Dendritic cell treated with granulocyte-macrophage colony-stimulating factor and Interleukin-4, amounts not matched to agents 40 ng/mL and 50 ng/mL, for 4 days (primary cell): ENCODE data around the gene CLEC12A.
A peak's percentile ranks its signal among the peaks of the same experiment; 100 is the strongest.
"Not testable (repeated sequence)": the region's sequence is repeated elsewhere in the genome, so short reads cannot be mapped to it uniquely, and the experiment has no call there.

ENCODE experiments used
- H3K27ac Mint-ChIP-seq: one replicate; pipeline ENCODE4 v1.8.0; 2022; ENCODE audit warnings: mild to moderate bottlenecking, mixed read lengths
- H3K27me3 Mint-ChIP-seq: one replicate; pipeline ENCODE4 v1.8.0; 2022; ENCODE audit warnings: mild to moderate bottlenecking, mixed read lengths
- H3K36me3 Mint-ChIP-seq: one replicate; pipeline ENCODE4 v1.8.0; 2022; ENCODE audit warnings: low read depth, mixed read lengths
- H3K4me1 Mint-ChIP-seq: one replicate; pipeline ENCODE4 v1.8.0; 2022; ENCODE audit warnings: low read depth, mixed read lengths
- H3K4me3 Mint-ChIP-seq: one replicate; pipeline ENCODE4 v1.8.0; 2022; ENCODE audit warnings: mild to moderate bottlenecking, moderate library complexity, mixed read lengths
- H3K9me3 Mint-ChIP-seq: one replicate; pipeline ENCODE4 v1.8.0; 2022; ENCODE audit warnings: mixed read lengths
- intact Hi-C: fragments of 100-400 bp; cut with micrococcal nuclease; formaldehyde crosslinking; loops from one replicate; pipeline ENCODE4 v1.15.0; 2022

The CLEC12A gene

GRCh38 chr12:9947674-9948073, 23.5 kb upstream of the CLEC12A start:
- Mint-ChIP-seq H3K9me3 (no peaks in the 10 kb centered on the region), H3K27me3 (no peaks in the 10 kb centered on the region), H3K4me3 (no peak overlapping the region), H3K4me1 (peaks cover 48% of the 10 kb centered on the region), H3K27ac (peak overlapping the region; percentile 78), H3K36me3 (no peaks in the 10 kb centered on the region)
- intact Hi-C loops: no loop called here

- Mint-ChIP-seq H3K4me3 (no peak overlapping the region), H3K27me3 (no peaks in the 10 kb centered on the region), H3K27ac (peak overlapping the region; percentile 78), H3K36me3 (no peaks in the 10 kb centered on the region), H3K9me3 (no peaks in the 10 kb centered on the region), H3K4me1 (peaks cover 48% of the 10 kb centered on the region)
- intact Hi-C loops: no loop called here
These were observed 22.5 kb upstream of the CLEC12A start for GRCh38 chr12:9948606-9949296.

DNA sequence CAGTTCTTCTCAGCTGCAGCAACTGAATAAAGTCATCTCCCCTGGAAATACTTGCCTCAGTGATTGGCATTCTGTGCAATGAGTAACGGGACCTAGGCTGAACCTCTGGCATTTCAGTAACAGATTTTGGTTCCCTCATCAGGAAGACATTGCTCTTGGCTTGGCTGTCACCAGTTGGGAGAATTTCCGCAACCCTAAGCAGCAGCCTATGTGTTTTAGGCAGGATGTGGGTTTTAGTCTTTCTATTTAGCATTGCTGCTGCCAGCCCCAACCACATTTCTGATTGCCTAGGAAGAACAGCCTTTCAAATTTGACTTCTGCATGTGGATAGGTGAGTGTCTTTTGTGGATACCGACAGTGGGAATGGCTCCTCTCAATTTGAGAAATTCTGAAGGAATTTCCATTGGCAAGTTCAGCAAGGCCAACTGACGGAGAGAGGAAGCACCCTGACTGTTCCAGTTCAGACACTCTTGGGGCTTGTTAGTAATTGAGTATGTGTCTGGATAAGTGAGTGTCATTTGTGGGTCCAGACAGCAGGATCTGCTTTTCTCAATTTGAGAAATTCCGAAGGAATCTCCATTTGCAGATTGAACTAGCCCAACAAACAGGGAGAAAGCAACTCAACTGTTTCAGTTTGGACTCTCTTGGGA, 20.1 kb upstream of the CLEC12A start:
- peak overlapping the region; percentile 78 for H3K27ac Mint-ChIP-seq
- H3K4me1 Mint-ChIP-seq: peaks cover 40% of the 10 kb centered on the region
- H3K9me3 Mint-ChIP-seq: no peaks in the 10 kb centered on the region
- no peaks in the 10 kb centered on the region for H3K36me3 Mint-ChIP-seq
- intact Hi-C loops: no loop called here
- no peak overlapping the region for H3K4me3 Mint-ChIP-seq
- no peaks in the 10 kb centered on the region for H3K27me3 Mint-ChIP-seq

DNA sequence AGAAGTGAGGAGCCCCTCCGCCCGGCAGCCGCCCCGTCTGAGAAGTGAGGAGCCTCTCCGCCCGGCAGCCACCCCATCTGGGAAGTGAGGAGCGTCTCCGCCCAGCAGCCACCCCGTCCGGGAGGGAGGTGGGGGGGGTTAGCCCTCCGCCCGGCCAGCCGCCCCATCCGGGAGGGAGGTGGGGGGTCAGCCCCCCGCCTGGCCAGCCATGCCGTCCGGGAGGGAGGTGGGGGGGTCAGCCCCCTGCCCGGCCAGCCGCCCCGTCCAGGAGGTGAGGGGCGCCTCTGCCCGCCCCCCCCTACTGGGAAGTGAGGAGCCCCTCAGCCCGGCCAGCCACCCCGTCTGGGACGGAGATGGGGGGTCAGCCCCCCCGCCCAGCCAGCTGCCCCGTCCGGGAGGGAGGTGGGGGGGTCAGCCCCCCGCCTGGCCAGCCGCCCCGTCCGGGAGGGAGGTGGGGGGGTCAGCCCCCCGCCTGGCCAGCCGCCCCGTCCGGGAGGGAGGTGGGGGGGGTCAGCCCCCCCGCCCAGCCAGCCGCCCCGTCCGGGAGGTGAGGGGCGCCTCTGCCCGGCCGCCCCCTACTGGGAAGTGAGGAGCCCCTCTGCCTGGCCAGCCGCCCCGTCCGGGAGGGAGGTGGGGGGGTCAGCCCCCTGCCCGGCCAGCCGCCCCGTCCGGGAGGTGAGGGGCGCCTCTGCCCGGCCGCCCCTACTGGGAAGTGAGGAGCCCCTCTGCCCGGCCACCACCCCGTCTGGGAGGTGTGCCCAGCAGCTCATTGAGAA, 18.1 kb upstream of the CLEC12A start:
- H3K27ac Mint-ChIP-seq, H3K27me3 Mint-ChIP-seq, H3K9me3 Mint-ChIP-seq, intact Hi-C loops, H3K4me3 Mint-ChIP-seq, H3K36me3 Mint-ChIP-seq: not testable (repeated sequence)
- H3K4me1 Mint-ChIP-seq: peaks cover 41% of the 10 kb centered on the region

- Mint-ChIP-seq H3K4me1 (peaks cover 44% of the 10 kb centered on the region), H3K27me3 (no peaks in the 10 kb centered on the region), H3K36me3 (no peaks in the 10 kb centered on the region), H3K27ac (peak overlapping the region; percentile 39), H3K9me3 (no peaks in the 10 kb centered on the region), H3K4me3 (no peak overlapping the region)
- intact Hi-C loops: no loop called here
These were observed 13.4 kb upstream of the CLEC12A start for GRCh38 chr12:9957834-9958233.

GRCh38 chr12:9960590-9960989, 10.6 kb upstream of the CLEC12A start:
- H3K9me3 Mint-ChIP-seq: no peaks in the 10 kb centered on the region
- no peaks in the 10 kb centered on the region for H3K27me3 Mint-ChIP-seq
- peak overlapping the region; percentile 27 for H3K4me3 Mint-ChIP-seq
- intact Hi-C loops: no loop called here
- H3K36me3 Mint-ChIP-seq: no peaks in the 10 kb centered on the region
- peak overlapping the region; percentile 91 for H3K27ac Mint-ChIP-seq
- H3K4me1 Mint-ChIP-seq: peaks cover 43% of the 10 kb centered on the region

DNA sequence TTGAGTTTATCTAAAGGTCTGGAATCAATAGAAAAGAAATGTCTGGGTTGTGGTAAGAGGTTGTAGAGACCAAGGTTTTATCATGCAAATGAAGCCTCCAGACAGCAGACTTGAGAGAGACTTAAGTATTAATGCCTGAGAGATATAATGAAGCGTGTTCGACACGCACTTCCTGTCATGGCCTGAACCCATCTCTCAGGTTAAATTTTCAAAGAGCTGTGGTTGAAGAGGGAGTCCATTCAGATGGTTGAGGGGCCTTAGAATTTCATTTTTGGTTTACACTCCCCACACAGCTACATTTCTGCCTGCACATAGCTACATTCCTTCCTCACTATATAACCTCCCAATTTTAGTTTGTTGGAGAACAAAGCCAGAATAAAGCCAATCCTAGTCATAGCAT, 10.1 kb upstream of the CLEC12A start:
- Mint-ChIP-seq H3K36me3 (no peaks in the 10 kb centered on the region), H3K4me1 (peaks cover 40% of the 10 kb centered on the region), H3K9me3 (no peaks in the 10 kb centered on the region), H3K27ac (peak overlapping the region; percentile 91), H3K27me3 (no peaks in the 10 kb centered on the region), H3K4me3 (no peak overlapping the region)
- intact Hi-C loops: no loop called here

DNA sequence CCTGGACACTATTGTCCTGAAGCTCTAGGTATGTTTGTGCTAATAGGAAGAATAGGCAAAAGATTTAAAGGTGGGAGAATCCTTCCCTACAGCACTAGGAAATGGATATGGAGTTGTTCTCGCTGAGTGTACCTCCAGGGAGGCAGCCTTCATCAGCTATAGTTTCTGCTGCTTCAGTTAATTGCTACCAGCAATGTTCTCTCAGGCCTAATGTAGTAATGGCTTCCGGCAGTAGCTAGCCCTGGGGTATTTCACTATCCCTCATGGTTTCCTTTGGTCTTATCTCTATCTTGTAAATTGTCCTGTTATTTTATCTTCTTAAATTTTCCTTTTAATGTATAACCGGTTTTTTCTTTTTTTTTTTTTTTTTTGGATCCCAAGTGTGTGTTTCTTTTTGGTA, 9.3 kb upstream of the CLEC12A start:
- H3K9me3 Mint-ChIP-seq: no peaks in the 10 kb centered on the region

GRCh38 chr12:9969673-9970072, 1.5 kb upstream of the CLEC12A start:
- Mint-ChIP-seq H3K9me3 (no peaks in the 10 kb centered on the region), H3K27me3 (no peaks in the 10 kb centered on the region), H3K36me3 (peaks cover 28% of the 10 kb centered on the region), H3K4me1 (peaks cover 53% of the 10 kb centered on the region), H3K4me3 (no peak overlapping the region), H3K27ac (no peak overlapping the region)
- intact Hi-C loops: no loop called here

More for the DNA sequence above, 9.3 kb upstream of the CLEC12A start:
- Mint-ChIP-seq H3K27ac (no peak overlapping the region), H3K36me3 (no peaks in the 10 kb centered on the region), H3K27me3 (no peaks in the 10 kb centered on the region), H3K4me1 (peaks cover 40% of the 10 kb centered on the region), H3K4me3 (no peak overlapping the region)
- intact Hi-C loops: no loop called here

DNA sequence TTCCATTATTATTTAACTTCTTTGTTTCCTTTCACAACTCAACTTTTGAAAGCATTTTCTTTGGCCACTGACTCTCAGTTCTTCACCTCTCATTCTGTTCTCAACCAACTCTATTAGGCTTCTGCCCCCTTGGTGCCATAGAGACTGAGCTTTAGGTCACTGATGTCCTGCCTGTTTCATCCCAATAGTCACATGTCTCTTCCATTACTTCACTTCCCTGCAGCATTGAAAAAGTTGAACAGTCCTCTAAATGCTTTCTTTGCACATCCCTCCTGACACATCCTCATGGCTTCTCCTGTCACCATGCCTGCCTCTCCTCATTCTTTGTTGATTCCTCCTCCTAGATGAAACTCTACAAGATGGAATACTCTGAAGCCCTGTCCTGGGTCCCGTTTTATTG, 2.7 kb downstream of the CLEC12A start:
- Mint-ChIP-seq H3K9me3 (peaks cover 21% of the 10 kb centered on the region), H3K4me1 (peaks cover 70% of the 10 kb centered on the region), H3K36me3 (peaks cover 66% of the 10 kb centered on the region), H3K27ac (peak overlapping the region; percentile 83), H3K4me3 (peak overlapping the region; percentile 62), H3K27me3 (no peaks in the 10 kb centered on the region)
- intact Hi-C loops: no loop called here

DNA sequence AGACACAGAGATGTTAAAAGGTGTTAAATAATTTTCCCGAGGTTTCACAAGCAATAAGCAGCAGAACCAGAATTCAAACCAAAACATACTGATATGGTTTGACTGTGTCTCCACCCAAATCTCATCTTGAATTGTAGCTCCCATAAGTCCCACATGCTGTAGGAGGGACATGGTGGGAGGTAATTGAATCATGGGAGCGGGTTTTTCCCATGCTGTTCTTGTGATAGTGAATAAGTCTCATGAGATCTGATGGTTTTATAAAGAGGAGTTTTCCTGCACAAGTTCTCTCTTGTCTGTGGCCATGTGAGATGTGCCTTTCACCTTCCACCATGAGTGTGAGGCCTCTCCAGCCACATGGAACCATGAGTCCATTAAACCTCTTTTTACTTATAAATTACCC, 3.5 kb downstream of the CLEC12A start:
- peaks cover 76% of the 10 kb centered on the region for H3K4me1 Mint-ChIP-seq

DNA sequence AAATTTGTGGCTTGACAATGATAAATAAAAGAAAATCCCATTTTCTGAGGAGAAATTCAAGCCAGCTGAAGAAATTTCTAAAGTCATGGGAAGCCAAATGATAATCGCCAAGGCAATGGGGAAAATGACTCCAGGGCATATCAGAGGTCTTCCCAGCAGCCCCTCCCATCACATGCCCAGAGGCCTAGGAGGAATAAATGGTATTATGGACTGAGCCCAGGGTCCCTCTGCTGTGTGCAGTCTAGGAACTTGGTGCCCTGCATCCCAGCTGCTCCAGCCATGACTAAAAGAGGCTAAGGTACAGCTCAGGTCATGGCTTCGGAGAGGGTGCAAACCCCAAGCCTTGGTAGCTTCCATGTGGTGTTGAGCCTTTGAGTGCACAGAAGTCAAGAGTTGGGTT, 4.4 kb downstream of the CLEC12A start:
- H3K4me1 Mint-ChIP-seq: peaks cover 84% of the 10 kb centered on the region
- H3K27me3 Mint-ChIP-seq: no peaks in the 10 kb centered on the region
- H3K4me3 Mint-ChIP-seq: no peak overlapping the region
- peaks cover 83% of the 10 kb centered on the region for H3K36me3 Mint-ChIP-seq
- intact Hi-C loops: no loop called here
- peak overlapping the region; percentile 33 for H3K27ac Mint-ChIP-seq
- peaks cover 21% of the 10 kb centered on the region for H3K9me3 Mint-ChIP-seq

More for the DNA sequence above, 3.5 kb downstream of the CLEC12A start:
- intact Hi-C loops, H3K27me3 Mint-ChIP-seq, H3K27ac Mint-ChIP-seq: not testable (repeated sequence)
- Mint-ChIP-seq H3K4me3 (peak overlapping the region; percentile 32), H3K36me3 (peaks cover 74% of the 10 kb centered on the region), H3K9me3 (peaks cover 21% of the 10 kb centered on the region)

DNA sequence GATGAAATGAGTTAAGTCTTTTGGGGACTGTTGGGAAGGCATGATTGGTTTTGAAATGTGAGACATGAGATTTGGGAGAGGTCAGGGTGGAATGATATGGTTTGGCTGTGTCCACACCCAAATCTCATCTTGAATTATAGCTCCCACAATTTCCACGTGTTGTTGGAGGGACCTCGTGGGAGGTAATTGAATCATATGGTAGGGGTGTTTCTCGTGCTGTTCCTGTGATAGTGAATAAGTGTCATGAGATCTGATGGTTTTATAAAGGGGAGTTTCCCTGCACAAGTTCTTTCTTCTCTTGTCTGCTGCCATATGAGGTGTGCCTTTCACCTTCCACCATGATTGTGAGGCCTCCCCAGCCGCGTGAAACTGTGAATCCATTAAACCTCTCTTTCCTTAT, 5.4 kb downstream of the CLEC12A start:
- peaks cover 76% of the 10 kb centered on the region for H3K4me1 Mint-ChIP-seq
- H3K4me3 Mint-ChIP-seq, intact Hi-C loops, H3K27me3 Mint-ChIP-seq: not testable (repeated sequence)
- H3K9me3 Mint-ChIP-seq: peaks cover 21% of the 10 kb centered on the region
- H3K27ac Mint-ChIP-seq: peak overlapping the region; percentile 33
- H3K36me3 Mint-ChIP-seq: peaks cover 88% of the 10 kb centered on the region

DNA sequence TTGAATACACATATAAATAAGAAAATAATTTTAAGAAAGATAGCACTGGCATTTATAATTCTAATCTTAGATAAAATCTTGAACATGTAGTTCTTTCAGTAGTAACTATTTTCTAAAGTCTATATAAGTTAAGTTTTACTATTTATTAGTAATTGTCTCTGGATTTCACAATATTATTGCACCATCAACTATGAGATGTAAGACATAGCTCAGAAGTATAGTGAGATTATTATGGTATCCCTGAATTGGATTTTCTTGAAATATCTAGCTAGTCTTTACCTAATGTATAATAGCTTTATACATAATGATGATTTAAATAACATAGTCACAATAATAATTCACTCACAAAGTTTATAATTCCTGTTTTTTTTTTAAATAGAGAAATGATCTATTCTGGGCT, 6.7 kb downstream of the CLEC12A start:
- Mint-ChIP-seq H3K27me3 (no peaks in the 10 kb centered on the region), H3K9me3 (peaks cover 21% of the 10 kb centered on the region), H3K27ac (no peak overlapping the region), H3K4me1 (peaks cover 72% of the 10 kb centered on the region), H3K4me3 (no peak overlapping the region), H3K36me3 (peaks cover 93% of the 10 kb centered on the region)
- intact Hi-C loops: no loop called here
